Mucosa of stomach (tissue), 1 donor: ENCODE data around the gene CROCC.

Experiments
- H3K27me3 ChIP-seq: one replicate; pipeline ENCODE4 v1.7.0; 2013; ENCODE audit warnings: mild to moderate bottlenecking, low read length; ENCODE audit not compliant: control insufficient read depth, insufficient read depth
- H3K36me3 ChIP-seq: one replicate; pipeline ENCODE4 v1.7.0; 2013; ENCODE audit warnings: low read length; ENCODE audit not compliant: control insufficient read depth, insufficient read depth
- H3K4me1 ChIP-seq: one replicate; pipeline ENCODE4 v1.7.0; 2013; ENCODE audit warnings: mild to moderate bottlenecking, low read length; ENCODE audit not compliant: control insufficient read depth, insufficient read depth
- H3K4me3 ChIP-seq: one replicate; pipeline ENCODE4 v1.7.0; 2013; ENCODE audit warnings: low read length
- H3K9ac ChIP-seq: one replicate; pipeline ENCODE4 v1.7.0; 2013; ENCODE audit warnings: mild to moderate bottlenecking, low read length, moderate library complexity
- H3K9me3 ChIP-seq: one replicate; pipeline ENCODE4 v1.7.0; 2013; ENCODE audit warnings: mild to moderate bottlenecking, low read length, moderate library complexity; ENCODE audit not compliant: control insufficient read depth
- donor health status: Pancreatic carcinoma.

Gene CROCC

DNA sequence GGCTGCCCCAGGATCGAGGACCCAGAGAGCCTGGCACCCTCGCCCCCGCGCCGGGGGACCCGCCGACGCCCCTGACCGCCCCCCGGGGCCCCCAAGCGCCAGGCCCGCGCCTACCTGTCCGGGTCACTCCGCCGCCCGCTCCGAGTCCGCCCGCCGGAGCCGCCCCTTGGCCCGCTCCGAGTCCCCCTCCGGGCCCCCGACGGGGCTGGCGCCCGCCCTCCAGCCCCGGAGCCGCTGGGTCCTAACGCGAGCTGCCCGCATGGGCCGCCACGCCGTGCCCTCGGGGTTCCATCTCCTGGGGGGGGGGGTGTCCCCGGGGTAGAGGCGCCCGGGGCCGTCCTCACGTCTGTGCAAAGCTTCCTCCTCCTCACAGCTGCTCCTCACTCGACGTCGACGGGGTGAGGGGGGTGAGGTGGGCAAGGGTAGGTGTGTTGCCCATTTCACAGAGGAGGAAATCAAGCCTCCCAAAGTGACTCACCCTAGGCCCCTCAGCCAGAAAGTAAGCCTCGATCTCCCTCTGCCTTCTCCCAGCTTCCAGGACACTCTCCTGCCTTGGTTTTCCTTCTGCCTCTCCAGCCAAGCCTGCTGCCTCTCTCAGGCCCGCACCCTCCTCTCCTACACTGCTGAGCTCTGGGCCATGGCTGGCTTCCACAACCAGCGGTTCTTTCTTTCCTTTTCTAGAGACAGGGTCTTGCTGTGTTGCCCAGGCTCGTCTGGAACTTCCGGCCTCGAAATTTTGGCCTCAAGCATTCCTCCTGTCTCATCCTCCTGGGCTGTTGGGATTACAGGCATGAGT, 58.9 kb downstream of the CROCC start, which contains the start of gene MFAP2:
MFAP2 (minus strand) TSS at position 148 of the 796 bp plus-strand sequence. CDS start 2,347 bp downstream, outside the sequence.
- H3K4me3 ChIP-seq, result no peak within 1 kb of the TSS
- H3K27me3 ChIP-seq, result peaks cover 24% of the 10 kb centered on the region
- H3K9me3 ChIP-seq, result no peaks in the 10 kb centered on the region
- no peaks in the 10 kb centered on the region for H3K4me1 ChIP-seq
- H3K36me3 ChIP-seq, result no peaks in the 10 kb centered on the region
- no peak within 1 kb of the TSS for H3K9ac ChIP-seq

DNA sequence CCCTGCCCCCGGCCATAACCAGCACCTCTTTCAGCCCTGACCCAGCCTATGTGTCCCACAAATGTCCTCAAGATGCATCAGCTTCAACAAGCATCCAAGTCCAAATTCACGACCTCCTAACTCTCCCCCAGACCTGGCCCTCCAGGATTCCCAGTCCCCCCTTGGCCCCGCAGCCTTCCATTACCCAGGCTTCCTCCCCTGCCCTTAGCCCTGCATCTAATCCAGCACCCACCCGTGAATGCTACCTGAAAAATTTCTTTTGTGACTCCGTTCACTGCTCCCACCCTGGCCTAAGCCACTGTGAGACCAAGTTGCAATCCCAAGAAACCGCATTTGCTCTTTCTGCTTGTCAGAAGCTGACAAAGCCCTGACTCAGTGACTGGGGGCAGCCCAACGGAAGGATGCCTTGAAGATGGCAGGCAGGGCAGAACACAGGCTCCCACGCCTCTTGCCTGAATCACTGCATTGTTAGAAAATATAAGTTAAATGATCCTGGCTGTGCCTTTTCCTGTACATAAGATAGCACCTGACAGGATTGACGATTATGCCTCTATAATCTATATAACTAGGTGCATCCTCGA, 59.6 kb downstream of the CROCC start:
- no peaks in the 10 kb centered on the region for H3K9me3 ChIP-seq
- no peaks in the 10 kb centered on the region for H3K4me1 ChIP-seq
- H3K4me3 ChIP-seq, result no peak overlapping the region

DNA sequence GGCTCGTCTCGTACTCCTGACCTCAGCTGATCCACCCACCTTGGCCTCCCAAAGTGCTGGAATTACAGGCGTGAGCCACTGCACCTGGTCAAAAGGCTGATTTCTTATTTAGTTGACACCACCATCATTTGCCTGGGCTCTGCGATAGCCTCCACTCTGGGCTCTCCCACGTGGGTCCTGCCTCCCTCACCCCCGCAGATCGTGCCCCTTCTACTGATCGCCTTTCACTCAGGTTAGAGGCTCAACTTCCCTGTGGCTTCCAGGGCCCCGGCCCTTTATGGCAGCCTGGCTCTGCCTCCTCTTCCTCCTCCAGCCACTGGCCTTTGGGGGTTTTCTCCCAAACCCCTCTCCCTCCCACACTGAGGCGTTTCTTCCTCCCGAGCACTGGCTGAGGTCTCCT, 61.2 kb downstream of the CROCC start:
- H3K9ac ChIP-seq, result no peak overlapping the region
- H3K27me3 ChIP-seq, result peaks cover 24% of the 10 kb centered on the region
- H3K9me3 ChIP-seq, result no peaks in the 10 kb centered on the region
- H3K36me3 ChIP-seq, result peaks cover 2% of the 10 kb centered on the region
- H3K4me3 ChIP-seq, result no peak overlapping the region
- H3K4me1 ChIP-seq, result no peaks in the 10 kb centered on the region

More for the DNA sequence above, 59.6 kb downstream of the CROCC start:
- H3K36me3 ChIP-seq, result no peaks in the 10 kb centered on the region
- H3K27me3 ChIP-seq, result peaks cover 24% of the 10 kb centered on the region
- H3K9ac ChIP-seq, result no peak overlapping the region

DNA sequence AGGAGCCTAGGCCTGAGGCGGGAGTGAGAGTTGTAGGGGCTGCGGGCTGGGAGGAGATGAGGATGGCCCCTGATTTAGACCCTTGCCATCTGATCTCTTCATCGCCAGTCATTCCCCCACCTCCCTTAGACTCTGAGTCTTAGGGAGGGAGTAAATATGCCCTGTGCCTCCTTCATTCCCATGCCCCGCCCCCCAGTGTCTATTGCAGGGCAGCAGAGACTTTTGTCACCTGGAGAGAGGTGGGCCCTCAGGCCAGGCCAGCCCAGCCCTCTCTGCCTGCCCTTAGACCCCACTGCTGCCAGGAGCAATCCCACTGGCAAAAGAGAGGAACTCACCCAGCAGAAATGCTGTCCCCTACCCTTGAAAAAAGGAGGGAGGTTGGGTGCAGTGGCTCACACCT, 61.9 kb downstream of the CROCC start:
- Histone ChIP-seq H3K4me1 (no peaks in the 10 kb centered on the region), H3K9me3 (no peaks in the 10 kb centered on the region)

DNA sequence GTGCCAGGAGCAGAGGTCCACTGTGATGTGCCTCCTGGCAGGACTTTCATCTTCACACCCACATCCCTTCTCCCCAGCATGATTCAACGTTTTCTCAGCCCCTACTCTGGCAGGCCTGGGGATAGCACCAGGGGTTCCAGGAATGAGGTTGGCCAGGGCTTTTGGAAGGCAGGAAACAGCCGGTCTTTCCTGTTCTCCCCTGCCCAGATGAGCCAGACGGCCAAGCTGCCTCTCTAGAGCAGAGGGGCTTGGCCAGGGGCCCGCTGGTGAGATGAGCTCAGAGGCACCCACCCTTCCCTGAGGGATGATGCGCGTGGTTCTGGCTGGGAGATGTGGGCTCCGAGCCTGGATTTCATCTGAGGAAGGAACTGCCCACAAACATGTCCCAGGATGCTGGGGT, 63.0 kb downstream of the CROCC start:
- Histone ChIP-seq H3K36me3 (peaks cover 5% of the 10 kb centered on the region), H3K9me3 (no peaks in the 10 kb centered on the region), H3K4me3 (no peak overlapping the region), H3K9ac (no peak overlapping the region), H3K27me3 (peaks cover 17% of the 10 kb centered on the region), H3K4me1 (no peaks in the 10 kb centered on the region)

More for the DNA sequence above, 61.9 kb downstream of the CROCC start:
- peaks cover 5% of the 10 kb centered on the region for H3K36me3 ChIP-seq
- no peak overlapping the region for H3K4me3 ChIP-seq
- H3K9ac ChIP-seq, result no peak overlapping the region
- H3K27me3 ChIP-seq, result peaks cover 24% of the 10 kb centered on the region

DNA sequence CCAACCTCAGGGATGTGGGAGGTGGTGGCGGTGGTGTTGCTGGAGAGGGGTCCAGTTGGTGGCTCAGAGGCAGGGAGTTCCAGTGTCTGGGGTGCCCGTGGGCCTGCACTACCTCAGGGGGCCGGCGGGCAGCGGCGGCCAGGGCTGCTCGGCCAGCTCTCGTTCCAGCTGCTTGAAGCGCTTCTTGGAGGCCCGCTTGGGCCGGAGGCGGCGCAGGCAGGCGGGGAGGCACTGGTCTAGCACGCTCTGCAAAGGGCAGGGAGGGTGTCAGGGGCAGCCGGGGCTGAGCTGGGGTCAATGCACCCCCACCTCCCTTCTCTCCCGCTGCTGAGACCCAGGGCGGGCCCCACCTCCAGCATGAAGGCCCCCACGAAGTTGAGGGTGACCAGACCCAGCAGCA, 64.4 kb downstream of the CROCC start:
- Histone ChIP-seq H3K27me3 (peaks cover 5% of the 10 kb centered on the region), H3K36me3 (peaks cover 5% of the 10 kb centered on the region), H3K4me1 (no peaks in the 10 kb centered on the region), H3K9ac (no peak overlapping the region), H3K4me3 (no peak overlapping the region), H3K9me3 (no peaks in the 10 kb centered on the region)

DNA sequence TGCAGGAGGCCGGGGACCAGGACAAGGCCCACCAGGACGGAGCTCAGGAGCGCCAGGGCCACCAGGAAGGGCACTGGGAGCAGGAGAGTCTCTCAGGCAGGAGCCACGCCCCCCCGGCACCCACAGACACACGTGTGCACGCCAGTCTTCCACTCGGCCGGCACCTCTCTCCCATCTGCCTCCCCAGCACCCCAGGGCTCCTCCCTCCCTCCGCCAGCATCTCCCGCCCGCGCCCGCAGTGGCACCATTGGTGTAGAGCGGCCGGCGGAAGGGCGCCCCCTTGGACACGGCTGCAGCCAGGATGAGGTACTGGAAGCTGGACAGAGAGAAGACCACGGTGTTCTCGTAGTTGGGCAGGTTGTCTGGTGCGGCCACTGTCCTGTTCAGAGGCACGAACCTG, 64.8 kb downstream of the CROCC start:
- peaks cover 5% of the 10 kb centered on the region for H3K36me3 ChIP-seq
- H3K9ac ChIP-seq, result no peak overlapping the region
- H3K4me1 ChIP-seq, result no peaks in the 10 kb centered on the region
- H3K27me3 ChIP-seq, result peaks cover under 1% of the 10 kb centered on the region
- no peaks in the 10 kb centered on the region for H3K9me3 ChIP-seq
- no peak overlapping the region for H3K4me3 ChIP-seq

DNA sequence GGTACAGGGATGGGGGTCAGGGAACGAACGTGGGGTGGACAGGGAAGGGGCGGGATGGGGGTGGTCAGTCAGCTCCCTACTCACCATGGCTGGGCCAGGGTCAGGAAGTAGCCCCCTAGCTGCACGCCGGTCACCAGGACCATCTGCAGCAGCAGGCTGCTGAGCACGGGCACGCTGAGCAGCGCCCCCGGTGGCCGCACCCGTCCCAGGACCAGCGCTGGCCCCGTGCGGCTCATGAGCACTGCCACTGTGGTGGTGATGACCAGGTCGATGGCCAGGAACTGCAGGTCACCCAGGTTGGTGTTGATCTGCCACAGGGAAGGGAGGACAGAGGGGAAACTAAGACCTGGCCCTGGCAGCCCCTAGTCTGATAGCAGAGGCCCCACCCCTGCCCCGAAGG, 65.2 kb downstream of the CROCC start:
- Histone ChIP-seq H3K36me3 (peaks cover 5% of the 10 kb centered on the region), H3K9ac (no peak overlapping the region), H3K4me3 (no peak overlapping the region), H3K27me3 (no peaks in the 10 kb centered on the region), H3K4me1 (no peaks in the 10 kb centered on the region), H3K9me3 (no peaks in the 10 kb centered on the region)

DNA sequence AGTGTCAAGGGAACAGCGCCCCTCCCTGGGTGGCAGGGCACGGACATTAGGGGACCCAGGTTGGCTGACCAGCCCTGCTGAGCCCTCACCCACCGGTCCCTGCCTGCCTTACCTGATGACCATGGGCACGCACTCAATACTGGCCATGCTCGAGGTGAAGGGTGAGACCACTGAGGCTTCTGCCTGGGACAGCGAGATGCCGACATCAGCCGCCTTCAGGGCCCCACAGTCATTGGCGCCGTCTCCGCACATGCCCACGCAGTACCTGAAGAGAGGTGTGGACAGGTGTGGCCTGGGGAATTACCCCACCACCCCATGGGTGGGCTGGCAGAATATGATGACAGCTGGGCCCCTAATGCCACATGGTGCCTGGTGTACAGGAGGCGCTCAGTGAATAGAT, 66.5 kb downstream of the CROCC start:
- Histone ChIP-seq H3K27me3 (no peaks in the 10 kb centered on the region), H3K4me3 (no peak overlapping the region), H3K36me3 (peaks cover 5% of the 10 kb centered on the region), H3K9ac (no peak overlapping the region), H3K9me3 (no peaks in the 10 kb centered on the region), H3K4me1 (no peaks in the 10 kb centered on the region)

DNA sequence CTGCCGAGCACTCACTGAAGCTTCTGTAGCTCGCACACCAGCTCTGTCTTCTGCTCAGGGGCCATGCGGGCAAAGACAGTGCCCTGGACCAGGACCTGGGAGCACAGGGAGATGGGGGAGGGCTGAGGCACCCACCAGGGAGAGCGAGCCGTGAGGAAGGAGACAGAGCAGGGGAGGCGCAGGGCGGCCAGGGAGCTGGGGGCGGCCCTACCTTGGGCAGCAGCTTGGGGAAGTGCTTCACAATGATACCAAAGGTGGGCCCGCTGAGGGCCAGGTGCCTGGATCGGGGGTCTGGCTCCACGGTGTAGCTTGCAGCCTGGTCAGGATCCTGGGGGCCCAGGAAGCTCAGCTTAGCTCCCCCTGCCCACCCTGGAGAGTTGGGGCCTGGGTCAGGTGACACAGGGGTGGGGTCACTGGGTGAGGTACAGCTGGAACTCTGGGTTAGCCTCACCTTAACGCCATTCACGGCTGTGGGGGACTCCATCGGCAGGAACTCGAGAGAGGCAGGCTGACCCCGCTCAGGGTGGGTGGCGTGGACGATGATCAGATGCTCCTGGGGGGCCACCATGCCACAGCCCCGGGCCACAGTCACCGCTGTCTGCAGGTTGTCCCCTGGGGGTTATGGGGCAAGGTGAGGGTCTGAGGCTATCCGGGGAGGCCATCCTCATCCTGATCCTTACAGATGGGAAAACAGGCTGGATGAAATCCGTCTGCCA, 68.1 kb downstream of the CROCC start:
- Histone ChIP-seq H3K9me3 (no peaks in the 10 kb centered on the region), H3K36me3 (peaks cover 5% of the 10 kb centered on the region), H3K4me3 (no peak overlapping the region), H3K9ac (no peak overlapping the region), H3K4me1 (no peaks in the 10 kb centered on the region), H3K27me3 (no peaks in the 10 kb centered on the region)

DNA sequence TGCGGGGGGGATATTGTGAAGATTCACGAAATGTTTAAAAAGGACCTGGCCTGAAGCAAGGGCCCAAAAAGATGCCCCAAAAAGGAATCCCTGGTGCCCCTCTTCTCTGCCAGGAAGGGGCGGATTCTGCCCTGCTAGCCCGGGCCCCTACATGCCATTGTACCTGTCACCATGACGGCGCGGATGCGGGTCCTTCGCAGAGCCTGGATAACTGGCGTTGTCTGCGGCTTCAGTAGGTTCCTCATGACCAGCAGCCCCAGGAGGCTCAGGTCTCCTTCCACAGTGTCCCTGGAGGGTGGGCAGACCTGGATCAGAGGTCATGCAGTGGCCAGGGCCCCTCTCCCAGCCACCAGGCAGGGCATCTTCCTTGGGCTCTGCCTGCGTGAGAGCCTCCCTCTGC, 69.8 kb downstream of the CROCC start:
- no peaks in the 10 kb centered on the region for H3K27me3 ChIP-seq
- no peak overlapping the region for H3K9ac ChIP-seq
- H3K4me3 ChIP-seq, result no peak overlapping the region
- H3K36me3 ChIP-seq, result peaks cover 5% of the 10 kb centered on the region
- H3K9me3 ChIP-seq, result no peaks in the 10 kb centered on the region
- no peaks in the 10 kb centered on the region for H3K4me1 ChIP-seq

DNA sequence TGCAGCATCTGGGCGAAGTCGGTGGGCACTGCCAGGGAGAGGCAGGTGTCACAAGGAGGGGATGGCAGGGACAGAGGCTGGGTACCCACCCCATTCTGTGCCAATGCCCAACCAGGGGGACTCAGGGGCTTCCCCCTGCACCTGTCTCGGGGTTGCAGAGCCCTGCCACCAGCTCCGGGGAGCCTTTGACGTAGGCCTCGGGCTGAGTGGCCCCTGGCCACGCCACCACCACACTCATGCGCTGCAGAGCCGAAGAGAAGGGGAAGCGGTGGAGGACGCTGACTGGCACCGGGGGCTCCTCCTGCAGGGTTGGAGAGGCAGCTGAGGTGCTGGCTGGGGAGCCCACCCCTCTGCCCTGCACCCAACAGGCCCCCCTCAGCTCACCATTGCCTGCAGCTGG, 70.4 kb downstream of the CROCC start:
- Histone ChIP-seq H3K9me3 (no peaks in the 10 kb centered on the region), H3K4me1 (no peaks in the 10 kb centered on the region), H3K4me3 (no peak overlapping the region), H3K36me3 (peaks cover 5% of the 10 kb centered on the region), H3K27me3 (no peaks in the 10 kb centered on the region), H3K9ac (no peak overlapping the region)
